Stimulated activated CD4-positive, alpha-beta T cell treated with anti-CD3 and anti-CD28 coated beads, Interleukin-15, amount 100 ng/mL, for 1 hour (primary cell): Measurements from ENCODE around the gene TRMT13.

Experiments used
- DNase-seq, 2 donors: peaks; one replicate each; pipeline ENCODE4 v3.0.0-alpha.2; 2020; ENCODE audit warnings: low read depth in 1 of 2, low spot score in 1 of 2

The TRMT13 gene

GRCh38 chr1:100132566-100133477, at the start of gene TRMT13, which contains the start of gene SASS6:
Gene TRMT13, plus strand, starts transcription at chr1:100133163. Its CDS starts 6 bp downstream, at chr1:100133169.
Gene SASS6, minus strand, starts transcription at chr1:100132930. Its CDS starts 116 bp downstream, at chr1:100132814.
- DNase-seq: peak; percentile 83

- DNase-seq: no peak
Measured at GRCh38 chr1:100087396-100087795, 45.6 kb upstream of the TRMT13 start.

- no peak for DNase-seq
Measured at GRCh38 chr1:100089082-100089481, 43.9 kb upstream of the TRMT13 start.

GRCh38 chr1:100090471-100090870, 42.5 kb upstream of the TRMT13 start:
- DNase-seq: no peak

GRCh38 chr1:100100202-100100601, 32.8 kb upstream of the TRMT13 start:
- no peak for DNase-seq

GRCh38 chr1:100101564-100101963, 31.4 kb upstream of the TRMT13 start:
- DNase-seq: no peak

GRCh38 chr1:100107696-100108095, 25.3 kb upstream of the TRMT13 start:
- DNase-seq: no peak

GRCh38 chr1:100109554-100110066, 23.4 kb upstream of the TRMT13 start:
- DNase-seq: no peak

GRCh38 chr1:100115524-100115923, 17.4 kb upstream of the TRMT13 start:
- no peak for DNase-seq

GRCh38 chr1:100122177-100122576, 10.8 kb upstream of the TRMT13 start:
- no peak for DNase-seq

- no peak for DNase-seq
Measured at GRCh38 chr1:100127226-100127625, 5.7 kb upstream of the TRMT13 start.

- DNase-seq: no peak
Measured at GRCh38 chr1:100130552-100131077, 2.3 kb upstream of the TRMT13 start.

GRCh38 chr1:100131623-100132022, 1.3 kb upstream of the TRMT13 start:
- DNase-seq: no peak

- DNase-seq: no peak
Measured at GRCh38 chr1:100134872-100135271, 1.9 kb downstream of the TRMT13 start.

GRCh38 chr1:100137602-100138001, 4.6 kb downstream of the TRMT13 start:
- no peak for DNase-seq

- no peak for DNase-seq
Measured at GRCh38 chr1:100141192-100141591, 8.2 kb downstream of the TRMT13 start.

GRCh38 chr1:100142343-100142742, 9.4 kb downstream of the TRMT13 start:
- no peak for DNase-seq

GRCh38 chr1:100145116-100145515, 12.2 kb downstream of the TRMT13 start:
- no peak for DNase-seq

GRCh38 chr1:100146958-100147357, 14.0 kb downstream of the TRMT13 start:
- no peak for DNase-seq

- no peak for DNase-seq
Measured at GRCh38 chr1:100147875-100148274, 14.9 kb downstream of the TRMT13 start.

- DNase-seq: no peak
Measured at GRCh38 chr1:100151679-100152078, 18.7 kb downstream of the TRMT13 start.

- DNase-seq: no peak
Measured at GRCh38 chr1:100152271-100152670, 19.3 kb downstream of the TRMT13 start.
